ENCODE measurements around the gene KLF9. TPM values are rescaled to one million over a fixed set of nuclear protein-coding genes. Genes with fewer than 3 reads are reported as not detected.

Gene KLF9
- total and polyA plus RNA-seq, 2 donors from 2014 or later: 23.5 to 100 TPM

- Histone ChIP-seq H3K4me1 (ENCODE audit: control insufficient read depth in 2 of 3, insufficient read depth in 2 of 3, low read depth in 1 of 3, low read length in 3 of 3) (peaks cover 0 to 9% (median 7%) of the 10 kb centered on the region in 3 donors), H3K9ac (ENCODE audit: low read length in 3 of 3) (no peak overlapping the region), H3K27ac (ENCODE audit: low read depth in 2 of 2, low read length in 2 of 2) (peak overlapping the region in 1 of 2 donors; percentile 69), H3K4me3 (ENCODE audit: low read length in 3 of 3) (no peak overlapping the region), H3K9me3 (ENCODE audit: control insufficient read depth in 2 of 3, insufficient read depth in 1 of 3, low read length in 3 of 3) (no peaks in the 10 kb centered on the region), H3K27me3 (ENCODE audit: control insufficient read depth, insufficient read depth, low read length) (no peaks in the 10 kb centered on the region), H3K36me3 (ENCODE audit: control insufficient read depth in 2 of 3, insufficient read depth in 3 of 3, low read length in 3 of 3) (no peaks in the 10 kb centered on the region)
- intact Hi-C loops (cut with DNase I): no loop called here
- FAIRE-seq: peak; percentile 11
- DNase-seq: peak in 1 of 5 donors; percentile 82
- TF ChIP-seq CTCF (IDR thresholded peaks at IDR 0.05; ENCODE audit: borderline replicate concordance, extremely low read depth, insufficient read depth): no peak
These were observed 24.0 kb upstream of the KLF9 start for GRCh38 chr9:70438341-70438928.

- Histone ChIP-seq H3K4me3 (ENCODE audit: low read length in 3 of 3) (no peak overlapping the region), H3K27me3 (ENCODE audit: control insufficient read depth, insufficient read depth, low read length) (no peaks in the 10 kb centered on the region), H3K9me3 (ENCODE audit: control insufficient read depth in 2 of 3, insufficient read depth in 1 of 3, low read length in 3 of 3) (no peaks in the 10 kb centered on the region), H3K36me3 (ENCODE audit: control insufficient read depth in 2 of 3, insufficient read depth in 3 of 3, low read length in 3 of 3) (no peaks in the 10 kb centered on the region), H3K27ac (ENCODE audit: low read depth in 2 of 2, low read length in 2 of 2) (peak overlapping the region in 1 of 2 donors; percentile 47), H3K9ac (ENCODE audit: low read length in 3 of 3) (no peak overlapping the region), H3K4me1 (ENCODE audit: control insufficient read depth in 2 of 3, insufficient read depth in 2 of 3, low read depth in 1 of 3, low read length in 3 of 3) (peaks cover 0 to 9% (median 7%) of the 10 kb centered on the region in 3 donors)
- peak; percentile 66 for FAIRE-seq
- intact Hi-C loops (cut with DNase I): no loop called here
- TF ChIP-seq CTCF (IDR thresholded peaks at IDR 0.05; ENCODE audit: borderline replicate concordance, extremely low read depth, insufficient read depth): no peak
- peak in 1 of 5 donors; percentile 39 for DNase-seq
These were observed 21.5 kb upstream of the KLF9 start for GRCh38 chr9:70435948-70436347.

GRCh38 chr9:70429899-70430298 lies 15.4 kb upstream of the KLF9 start:
- intact Hi-C loops (cut with DNase I): no loop called here
- DNase-seq (no peak), FAIRE-seq (no peak)
- Histone ChIP-seq H3K4me3 (ENCODE audit: low read length in 3 of 3) (no peak overlapping the region), H3K9me3 (ENCODE audit: control insufficient read depth in 2 of 3, insufficient read depth in 1 of 3, low read length in 3 of 3) (no peaks in the 10 kb centered on the region), H3K27ac (ENCODE audit: low read depth in 2 of 2, low read length in 2 of 2) (no peak overlapping the region), H3K9ac (ENCODE audit: low read length in 3 of 3) (no peak overlapping the region), H3K36me3 (ENCODE audit: control insufficient read depth in 2 of 3, insufficient read depth in 3 of 3, low read length in 3 of 3) (no peaks in the 10 kb centered on the region), H3K27me3 (ENCODE audit: control insufficient read depth, insufficient read depth, low read length) (no peaks in the 10 kb centered on the region), H3K4me1 (ENCODE audit: control insufficient read depth in 2 of 3, insufficient read depth in 2 of 3, low read depth in 1 of 3, low read length in 3 of 3) (no peaks in the 10 kb centered on the region)
- TF ChIP-seq CTCF (IDR thresholded peaks at IDR 0.05; ENCODE audit: borderline replicate concordance, extremely low read depth, insufficient read depth): no peak

GRCh38 chr9:70428781-70429180 lies 14.3 kb upstream of the KLF9 start:
- FAIRE-seq (no peak), DNase-seq (no peak)
- Histone ChIP-seq H3K27me3 (ENCODE audit: control insufficient read depth, insufficient read depth, low read length) (no peaks in the 10 kb centered on the region), H3K9me3 (ENCODE audit: control insufficient read depth in 2 of 3, insufficient read depth in 1 of 3, low read length in 3 of 3) (no peaks in the 10 kb centered on the region), H3K9ac (ENCODE audit: low read length in 3 of 3) (no peak overlapping the region), H3K27ac (ENCODE audit: low read depth in 2 of 2, low read length in 2 of 2) (no peak overlapping the region), H3K4me3 (ENCODE audit: low read length in 3 of 3) (no peak overlapping the region), H3K36me3 (ENCODE audit: control insufficient read depth in 2 of 3, insufficient read depth in 3 of 3, low read length in 3 of 3) (no peaks in the 10 kb centered on the region), H3K4me1 (ENCODE audit: control insufficient read depth in 2 of 3, insufficient read depth in 2 of 3, low read depth in 1 of 3, low read length in 3 of 3) (no peaks in the 10 kb centered on the region)
- intact Hi-C loops (cut with DNase I): no loop called here
- TF ChIP-seq CTCF (IDR thresholded peaks at IDR 0.05; ENCODE audit: borderline replicate concordance, extremely low read depth, insufficient read depth): no peak
